Activated CD8-positive, alpha-beta memory T cell treated with anti-CD3 and anti-CD28 coated beads, Interleukin-2, amount 50 U/mL, for 1 hour (primary cell): ENCODE results near the gene APOC1.

ENCODE experiments used
- DNase-seq: peaks from one replicate; pipeline ENCODE4 v3.0.0-alpha.2; 2020; ENCODE audit errors: extremely low read depth

Gene APOC1

DNA sequence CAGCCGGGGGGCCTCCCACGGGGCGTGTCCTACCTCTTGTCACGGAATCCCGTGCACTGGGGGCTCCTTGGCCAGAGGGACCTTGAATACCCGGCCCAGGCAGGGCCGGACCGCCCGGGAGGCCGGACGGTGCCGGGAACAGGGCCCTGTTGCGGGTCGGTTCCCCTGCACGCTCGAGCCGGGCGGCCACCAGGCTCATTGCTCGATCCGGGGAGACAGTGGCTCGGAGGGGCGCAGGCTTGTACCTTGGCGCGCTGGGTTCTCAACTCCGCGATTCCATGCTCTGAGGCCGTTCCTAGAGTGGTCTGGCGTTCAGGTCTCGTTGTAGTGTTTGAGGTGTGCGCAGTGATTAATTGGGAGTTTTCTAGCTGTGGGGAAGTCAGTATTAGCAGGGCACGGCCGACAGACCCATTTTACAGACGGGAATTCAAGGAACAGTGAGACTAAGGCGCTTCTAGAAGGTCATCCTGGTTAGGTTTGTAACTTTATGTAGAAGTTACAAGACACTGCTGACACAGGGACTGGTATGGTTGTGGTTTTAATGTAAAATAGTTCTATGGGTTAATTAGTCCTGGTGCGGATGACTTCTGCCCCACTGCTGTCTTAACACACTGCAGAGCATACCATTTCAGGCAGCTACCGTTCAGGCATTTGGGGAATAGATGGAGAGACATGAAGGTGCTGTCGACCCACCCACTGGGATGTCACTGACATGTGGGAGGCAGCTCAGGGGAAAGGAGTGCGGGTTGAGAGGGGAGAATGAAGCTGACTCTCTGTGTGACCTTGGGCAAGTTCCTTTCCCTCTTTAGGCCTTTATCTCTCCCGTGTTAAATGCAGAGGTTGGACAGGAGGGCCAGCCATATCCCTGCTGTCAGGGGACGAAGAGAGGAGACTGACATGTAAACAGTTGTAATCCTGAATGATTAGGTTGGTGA lies 41.4 kb downstream of the APOC1 start:
- DNase-seq = no peak

DNA sequence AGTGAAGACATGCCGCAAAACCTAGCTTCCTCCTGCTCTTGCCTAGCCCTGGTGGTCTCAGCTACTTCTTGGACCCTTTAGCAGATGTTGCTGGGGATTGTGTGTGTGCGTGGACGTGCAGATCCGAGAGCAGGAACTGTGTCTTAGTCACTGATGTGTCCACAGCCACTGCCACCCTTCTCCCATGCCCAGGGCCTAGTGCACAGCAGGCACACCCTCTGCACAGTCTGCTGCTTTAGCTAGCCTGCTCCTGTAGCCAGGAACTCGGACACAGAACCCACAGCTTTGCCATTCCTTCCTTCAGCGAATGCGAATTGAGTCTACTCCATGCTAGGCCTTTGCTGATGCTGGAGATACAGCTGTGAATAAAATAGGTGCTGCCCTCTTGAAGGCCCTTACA lies 43.1 kb downstream of the APOC1 start:
- DNase-seq = no peak

DNA sequence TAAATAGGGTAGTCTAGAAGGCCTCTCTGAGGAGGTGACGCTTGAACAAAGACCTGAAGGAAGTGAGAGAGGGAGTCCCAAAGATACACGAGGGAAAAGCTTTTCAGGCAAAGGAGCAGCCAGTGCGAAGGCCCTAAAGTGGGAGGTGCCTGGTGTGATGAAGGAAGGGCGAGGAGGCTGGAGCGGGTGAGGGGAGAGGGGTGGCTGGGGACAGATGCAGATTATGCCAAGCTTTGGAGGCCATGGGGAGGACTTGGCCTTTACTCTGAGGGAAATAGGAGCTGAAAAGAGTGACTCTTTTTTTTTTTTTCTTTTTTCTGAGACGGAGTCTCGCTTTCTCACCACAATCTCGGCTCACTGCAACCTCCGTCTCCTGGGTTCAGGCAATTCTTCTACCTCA lies 43.7 kb downstream of the APOC1 start:
- no peak for DNase-seq

DNA sequence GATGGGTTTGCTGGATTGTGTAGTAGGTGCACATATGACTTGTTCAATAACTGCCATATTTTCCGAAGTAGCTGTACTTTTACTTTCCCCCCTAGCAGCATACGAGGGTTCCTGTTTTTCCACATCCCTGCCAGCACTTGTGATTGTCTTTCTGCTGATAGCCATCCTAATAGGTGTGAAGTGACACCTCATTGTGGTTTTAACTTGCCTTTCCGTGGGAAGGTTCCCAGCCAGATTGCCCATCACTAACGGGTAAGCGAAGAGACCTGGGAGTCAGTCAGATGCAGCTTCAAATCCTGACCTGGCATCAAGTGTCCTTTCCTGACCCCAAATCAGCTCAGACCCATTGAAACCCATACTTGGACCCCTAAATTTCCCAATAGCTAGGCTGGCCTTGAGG lies 45.3 kb downstream of the APOC1 start:
- no peak for DNase-seq

DNA sequence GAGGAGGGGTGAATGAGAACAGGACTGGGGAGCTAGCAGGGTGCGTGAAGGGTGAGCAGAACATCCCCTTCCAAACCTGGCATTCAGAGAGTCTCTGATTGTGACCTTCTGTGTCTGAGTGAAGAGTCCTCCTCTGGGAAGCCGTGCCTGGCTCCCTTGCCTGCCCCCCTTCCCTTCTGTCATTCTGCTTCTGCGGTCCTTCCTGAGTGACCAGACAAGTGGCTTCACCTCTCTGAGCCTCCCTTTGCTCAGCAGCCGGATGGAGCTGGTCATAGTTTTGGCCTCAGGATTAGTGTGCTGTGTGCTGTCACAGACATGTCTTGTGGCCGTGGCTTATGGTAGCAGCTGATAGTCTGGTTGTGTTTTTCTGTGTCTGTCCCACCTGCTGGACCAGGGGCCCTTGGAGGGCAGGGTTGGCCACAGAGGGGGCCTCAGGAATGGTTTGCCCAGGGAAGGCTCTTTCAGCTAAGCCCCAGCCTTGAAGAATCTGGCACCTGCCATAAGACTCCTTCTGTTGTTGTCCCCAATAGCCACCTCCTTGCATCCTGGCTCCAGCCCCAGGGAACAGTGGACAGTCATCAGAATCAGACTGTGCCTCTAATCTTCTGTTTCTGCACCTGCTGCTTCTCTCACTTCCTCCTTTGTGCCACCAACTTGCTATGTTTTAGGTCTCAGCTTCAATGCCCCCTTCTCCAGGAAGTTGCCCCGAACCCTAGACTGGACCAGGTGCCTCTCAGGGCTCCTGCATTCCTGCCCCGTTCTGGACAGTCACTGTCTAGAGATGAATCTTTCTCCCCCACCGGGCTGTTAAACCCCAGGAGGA lies 46.7 kb downstream of the APOC1 start:
- no peak for DNase-seq

DNA sequence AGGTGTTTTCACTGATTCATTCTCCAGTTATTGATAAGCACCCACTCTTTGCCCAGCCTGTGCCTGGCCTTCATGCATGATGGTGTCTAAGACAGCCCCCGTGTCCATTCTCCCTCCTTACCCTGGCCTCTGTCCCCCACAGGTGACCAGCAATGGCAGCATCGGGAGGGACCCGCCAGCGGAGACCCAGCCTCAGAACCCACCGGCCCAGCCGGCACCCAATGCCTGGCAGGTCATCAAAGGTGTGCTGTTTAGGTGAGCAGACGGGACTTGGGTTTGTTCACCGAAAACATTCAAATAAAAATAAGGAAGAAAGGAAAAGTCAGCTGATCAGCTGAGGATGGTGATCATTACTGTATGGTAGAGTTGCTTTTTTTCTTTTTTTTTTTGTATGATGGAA lies 47.4 kb downstream of the APOC1 start:
- DNase-seq = no peak

DNA sequence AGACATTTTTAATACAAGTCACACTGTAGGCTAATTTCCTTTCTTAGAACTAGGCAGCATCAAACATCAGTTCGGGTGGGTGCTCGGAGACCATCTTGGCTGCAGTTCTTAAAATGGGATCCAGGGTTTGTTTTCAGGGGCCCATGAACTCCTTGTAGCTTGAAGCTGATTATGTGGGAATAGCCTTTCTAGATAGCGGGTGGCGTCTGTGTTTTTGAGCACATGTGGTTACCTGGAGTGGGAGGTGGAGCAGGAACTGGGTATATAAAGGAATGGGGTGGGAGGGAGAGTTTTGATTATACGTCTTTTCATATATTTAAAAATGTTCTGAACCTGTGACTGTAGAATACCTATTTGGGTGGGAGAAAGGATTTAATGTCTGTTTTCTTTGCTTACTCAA lies 53.7 kb downstream of the APOC1 start:
- no peak for DNase-seq

DNA sequence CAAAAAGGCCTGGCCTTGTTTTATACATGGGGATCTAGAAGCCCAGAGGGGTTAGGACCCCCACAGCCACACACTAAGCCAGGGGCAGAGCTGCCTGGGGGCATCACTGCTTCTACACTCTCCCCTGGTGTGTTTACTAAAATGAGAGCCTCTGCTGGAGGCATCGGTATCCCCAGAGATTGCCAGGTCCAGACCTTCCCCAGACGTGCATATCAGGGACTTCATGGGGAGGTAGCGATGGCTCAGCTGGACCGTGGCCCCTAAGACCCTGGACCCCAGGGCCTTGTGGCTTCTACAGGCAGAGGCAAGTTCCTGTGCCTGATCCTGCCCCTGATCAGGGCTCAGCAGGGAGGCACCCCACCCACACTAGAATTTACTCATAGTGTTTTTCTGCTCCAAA lies 54.3 kb downstream of the APOC1 start:
- DNase-seq = no peak
